ENCODE data around the gene PRMT2. TPM values are rescaled to one million over a fixed set of nuclear protein-coding genes. Genes with fewer than 3 reads are reported as not detected.

Gene PRMT2
- total RNA-seq, 1 donor from 2014 or later = 75.4 TPM

DNA sequence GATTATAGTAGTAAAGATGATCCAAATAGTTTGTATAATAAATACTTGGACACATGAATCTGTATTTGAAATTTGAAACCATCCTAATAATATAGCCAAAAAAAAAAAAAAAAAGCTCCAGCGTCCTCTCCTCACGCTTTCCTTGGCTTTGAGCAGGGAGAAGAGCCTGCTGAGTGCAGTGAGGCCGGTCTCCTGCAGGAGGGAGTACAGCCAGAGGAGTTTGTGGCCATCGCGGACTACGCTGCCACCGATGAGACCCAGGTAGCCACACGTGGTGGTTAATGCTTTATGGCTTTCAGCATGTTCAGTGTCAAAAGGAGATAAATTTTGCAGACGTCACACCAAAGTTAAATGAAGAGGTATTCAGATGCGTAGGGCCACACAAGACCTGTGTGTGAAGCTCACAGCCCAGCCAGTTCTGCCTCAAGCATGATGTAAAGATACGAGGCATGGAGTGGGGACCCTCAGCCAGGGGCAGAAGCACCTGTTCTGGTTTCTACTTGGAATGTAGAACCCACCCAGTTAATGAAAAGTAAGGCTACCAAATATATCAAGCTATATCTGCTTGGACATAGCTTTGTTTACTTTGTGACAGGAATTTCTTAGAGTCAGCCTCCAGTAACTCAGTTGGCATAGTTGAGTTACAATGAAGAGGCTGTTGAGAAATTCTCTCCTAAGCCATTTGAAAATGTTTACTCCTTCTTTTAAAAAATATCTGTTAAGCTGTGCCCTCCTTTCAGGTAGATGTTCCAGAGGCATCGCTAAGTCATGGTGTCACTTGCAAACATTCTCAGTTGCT, 8.1 kb downstream of the PRMT2 start:
- no peaks in the 10 kb centered on the region for H3K4me1 ChIP-seq
- DNase-seq (ENCODE audit: low spot score) = no peak
- H4K20me1 ChIP-seq (ENCODE audit: low read depth) = no peaks in the 10 kb centered on the region
- no peak overlapping the region for H3K4me3 ChIP-seq
- Mint-ChIP-seq H3K27me3 (ENCODE audit: insufficient read depth, low read depth) (no peaks in the 10 kb centered on the region), H3K4me3 (no peak overlapping the region), H3K36me3 (peaks cover 57% of the 10 kb centered on the region), H3K4me1 (peaks cover 10% of the 10 kb centered on the region), H3K9me3 (no peaks in the 10 kb centered on the region), H3K27ac (no peak overlapping the region)
- H3K4me2 ChIP-seq = no peak overlapping the region
- no peak overlapping the region for H3K27ac ChIP-seq
- H3K27me3 ChIP-seq = no peaks in the 10 kb centered on the region
- TF ChIP-seq, protein P1, sequence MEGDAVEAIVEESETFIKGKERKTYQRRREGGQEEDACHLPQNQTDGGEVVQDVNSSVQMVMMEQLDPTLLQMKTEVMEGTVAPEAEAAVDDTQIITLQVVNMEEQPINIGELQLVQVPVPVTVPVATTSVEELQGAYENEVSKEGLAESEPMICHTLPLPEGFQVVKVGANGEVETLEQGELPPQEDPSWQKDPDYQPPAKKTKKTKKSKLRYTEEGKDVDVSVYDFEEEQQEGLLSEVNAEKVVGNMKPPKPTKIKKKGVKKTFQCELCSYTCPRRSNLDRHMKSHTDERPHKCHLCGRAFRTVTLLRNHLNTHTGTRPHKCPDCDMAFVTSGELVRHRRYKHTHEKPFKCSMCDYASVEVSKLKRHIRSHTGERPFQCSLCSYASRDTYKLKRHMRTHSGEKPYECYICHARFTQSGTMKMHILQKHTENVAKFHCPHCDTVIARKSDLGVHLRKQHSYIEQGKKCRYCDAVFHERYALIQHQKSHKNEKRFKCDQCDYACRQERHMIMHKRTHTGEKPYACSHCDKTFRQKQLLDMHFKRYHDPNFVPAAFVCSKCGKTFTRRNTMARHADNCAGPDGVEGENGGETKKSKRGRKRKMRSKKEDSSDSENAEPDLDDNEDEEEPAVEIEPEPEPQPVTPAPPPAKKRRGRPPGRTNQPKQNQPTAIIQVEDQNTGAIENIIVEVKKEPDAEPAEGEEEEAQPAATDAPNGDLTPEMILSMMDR (IDR thresholded peaks at IDR 0.05) = no peak
- TF ChIP-seq EZH2 (IDR thresholded peaks at IDR 0.05) (no peak), EZH2phosphoT487 (IDR thresholded peaks at IDR 0.05) (no peak)
- H3K36me3 ChIP-seq = peaks cover 24% of the 10 kb centered on the region
- no peak overlapping the region for H3K9ac ChIP-seq
- peaks cover 16% of the 10 kb centered on the region for H3K79me2 ChIP-seq (ENCODE audit: low read depth)
- no peak overlapping the region for H2AFZ ChIP-seq (replicated peaks)
- H3K9me3 ChIP-seq (ENCODE audit: low read depth) = no peaks in the 10 kb centered on the region
- H3F3A ChIP-seq (ENCODE audit: low read depth) = no peaks in the 10 kb centered on the region

DNA sequence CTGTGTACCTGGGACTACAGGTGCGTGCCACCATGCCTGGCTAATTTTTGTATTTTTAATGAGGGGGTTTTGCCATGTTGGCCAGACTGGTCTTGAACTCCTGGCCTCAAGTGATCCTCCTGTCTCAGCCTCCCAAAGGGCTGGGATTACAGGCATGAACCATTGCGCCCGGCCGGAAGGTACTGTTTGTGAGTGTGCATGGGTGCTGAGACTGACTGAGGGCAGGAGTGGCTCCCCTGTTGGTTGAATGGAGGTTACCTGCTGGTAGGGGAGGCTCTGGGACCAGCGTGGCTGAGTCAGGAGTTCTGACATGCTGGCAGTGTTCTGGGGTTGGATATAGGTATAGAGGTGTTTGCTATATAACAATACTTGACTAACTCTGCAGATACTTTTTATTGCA, 10.4 kb downstream of the PRMT2 start:
- Mint-ChIP-seq H3K27me3 (ENCODE audit: insufficient read depth, low read depth) (no peaks in the 10 kb centered on the region), H3K4me1 (no peaks in the 10 kb centered on the region), H3K27ac (no peak overlapping the region), H3K4me3 (no peak overlapping the region), H3K36me3 (peaks cover 65% of the 10 kb centered on the region), H3K9me3 (no peaks in the 10 kb centered on the region)
- no peaks in the 10 kb centered on the region for H4K20me1 ChIP-seq (ENCODE audit: low read depth)
- no peak for DNase-seq (ENCODE audit: low spot score)
- no peaks in the 10 kb centered on the region for H3K27me3 ChIP-seq
- H3K27ac ChIP-seq = no peak overlapping the region
- H3F3A ChIP-seq (ENCODE audit: low read depth) = no peaks in the 10 kb centered on the region
- no peak for TF ChIP-seq EZH2phosphoT487 (IDR thresholded peaks at IDR 0.05)
- TF ChIP-seq EZH2 (IDR thresholded peaks at IDR 0.05) = no peak
- TF ChIP-seq, protein P1 (IDR thresholded peaks at IDR 0.05) = no peak
- no peaks in the 10 kb centered on the region for H3K79me2 ChIP-seq (ENCODE audit: low read depth)
- H3K4me3 ChIP-seq = no peak overlapping the region
- no peak overlapping the region for H3K9ac ChIP-seq
- no peak overlapping the region for H3K4me2 ChIP-seq
- no peaks in the 10 kb centered on the region for H3K4me1 ChIP-seq
- H2AFZ ChIP-seq (replicated peaks) = no peak overlapping the region
- H3K36me3 ChIP-seq = peaks cover 21% of the 10 kb centered on the region
- no peaks in the 10 kb centered on the region for H3K9me3 ChIP-seq (ENCODE audit: low read depth)

DNA sequence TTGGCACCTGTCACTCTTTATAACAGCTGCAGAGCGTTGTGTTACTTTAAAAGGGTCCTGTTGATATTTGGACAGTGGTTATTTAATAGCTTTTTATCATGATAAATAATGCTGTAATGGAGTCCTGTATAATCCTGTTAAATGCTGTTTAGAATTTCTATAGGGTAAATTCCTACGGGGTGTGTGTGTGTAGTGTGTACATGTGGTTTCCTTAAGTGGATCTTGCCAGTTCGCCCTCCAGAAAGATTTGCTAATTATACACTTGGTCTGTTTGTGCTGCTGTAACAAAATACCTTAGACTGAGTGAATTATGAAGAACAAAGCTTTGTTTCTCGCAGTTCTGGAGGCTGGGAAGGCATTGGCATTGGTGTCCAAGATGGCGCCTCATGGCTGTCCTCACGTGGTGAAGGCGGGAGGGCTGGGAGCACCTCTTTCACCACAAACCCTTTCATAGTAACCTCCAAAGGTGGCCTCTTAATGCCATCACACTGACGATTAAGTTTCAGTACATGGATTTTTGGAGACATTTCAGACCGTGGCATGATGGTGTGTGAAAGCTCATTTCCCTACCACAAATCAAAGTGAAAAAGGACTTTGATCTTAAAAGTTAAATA, 11.2 kb downstream of the PRMT2 start:
- Histone ChIP-seq H3K9ac (no peak overlapping the region), H3K27ac (no peak overlapping the region), H3K4me2 (no peak overlapping the region), H3K27me3 (no peaks in the 10 kb centered on the region), H3F3A (ENCODE audit: low read depth) (no peaks in the 10 kb centered on the region), H2AFZ (replicated peaks) (no peak overlapping the region), H3K79me2 (ENCODE audit: low read depth) (no peaks in the 10 kb centered on the region), H3K36me3 (peaks cover 21% of the 10 kb centered on the region), H3K9me3 (ENCODE audit: low read depth) (no peaks in the 10 kb centered on the region), H3K4me1 (no peaks in the 10 kb centered on the region), H3K4me3 (no peak overlapping the region), H4K20me1 (ENCODE audit: low read depth) (no peaks in the 10 kb centered on the region)
- Mint-ChIP-seq H3K4me1 (no peaks in the 10 kb centered on the region), H3K27ac (no peak overlapping the region), H3K27me3 (ENCODE audit: insufficient read depth, low read depth) (no peaks in the 10 kb centered on the region), H3K4me3 (no peak overlapping the region), H3K36me3 (peaks cover 69% of the 10 kb centered on the region), H3K9me3 (no peaks in the 10 kb centered on the region)
- DNase-seq (ENCODE audit: low spot score) = no peak
- TF ChIP-seq EZH2phosphoT487 (IDR thresholded peaks at IDR 0.05) (no peak), EZH2 (IDR thresholded peaks at IDR 0.05) (no peak)
- TF ChIP-seq, protein P1 (IDR thresholded peaks at IDR 0.05) = no peak
